H1 (cell line): ENCODE measurements around the gene BEAN1. TPM values are rescaled to one million over a fixed set of nuclear protein-coding genes. Genes with fewer than 3 reads are reported as not detected.

Experiments
- CTCF ChIA-PET: fragments of 300-600 bp; sonication (Branson Sonifier 250); formaldehyde crosslinking; loops from one replicate; lab custom pipeline; 2021; ENCODE audit not compliant: partially characterized antibody; lab: Charles Lee
- POLR2A ChIA-PET: fragments of 300-600 bp; sonication (Branson Sonifier 250); formaldehyde crosslinking; loops from one replicate; lab custom pipeline; 2021; ENCODE audit warnings: inconsistent platforms; ENCODE audit not compliant: partially characterized antibody; lab: Charles Lee
- DNase-seq, 2 experiments: peaks; one replicate each; pipeline versions ENCODE4 v3.0.0 to v3.0.0-alpha.2; 2010 to 2022; ENCODE audit warnings: low spot score in 2 of 2, low read depth in 1 of 2, mixed read lengths in 1 of 2
- FAIRE-seq: peaks from 2 replicates; lab custom pipeline; 2011; peaks lifted over from hg19 to GRCh38; lab: Jason Lieb, UNC
- H2AFZ ChIP-seq: 2 replicates; pipeline ENCODE4 v1.8.1; 2012; ENCODE audit warnings: low read length, inconsistent platforms
- H2AK5ac ChIP-seq: 2 replicates; pipeline ENCODE4 v1.6.1; 2013; ENCODE audit warnings: low read depth, low read length
- H2BK120ac ChIP-seq: replicated peaks from 2 replicates; pipeline ENCODE3; 2013; ENCODE audit warnings: low read depth, low read length, inconsistent platforms
- H2BK12ac ChIP-seq: 2 replicates; pipeline ENCODE4 v1.6.1; 2013; ENCODE audit warnings: low read depth, low read length
- H2BK15ac ChIP-seq: 2 replicates; pipeline ENCODE4 v1.6.1; 2013; ENCODE audit warnings: low read length
- H2BK20ac ChIP-seq: 2 replicates; pipeline ENCODE4 v1.6.1; 2013; ENCODE audit warnings: low read length
- H2BK5ac ChIP-seq: 2 replicates; pipeline ENCODE4 v1.6.1; 2013; ENCODE audit warnings: low read depth, low read length
- H3K14ac ChIP-seq: 2 replicates; pipeline ENCODE4 v1.6.1; 2013; ENCODE audit warnings: inconsistent platforms; ENCODE audit not compliant: insufficient read length
- H3K18ac ChIP-seq: 2 replicates; pipeline ENCODE4 v1.6.1; 2013; ENCODE audit warnings: low read length; ENCODE audit errors: extremely low read depth
- H3K23ac ChIP-seq: 2 replicates; pipeline ENCODE4 v1.6.1; 2013; ENCODE audit warnings: inconsistent platforms; ENCODE audit not compliant: insufficient read length
- H3K23me2 ChIP-seq: 2 replicates; pipeline ENCODE4 v1.6.1; 2013; ENCODE audit warnings: low read depth, low read length
- H3K27ac ChIP-seq: 2 replicates; pipeline ENCODE4 v1.6.1; 2011; ENCODE audit warnings: low read depth, low read length, inconsistent platforms
- H3K27me3 ChIP-seq, 4 experiments: replicated peaks in 1 of 4; 1 replicate in 1 of 4; 2 replicates in 3 of 4; pipeline versions ENCODE4 v1.6.1 to v1.8.1; 2011 to 2013; ENCODE audit warnings: low read length in 3 of 4, mild to moderate bottlenecking in 3 of 4, inconsistent platforms in 2 of 4, mixed read lengths in 2 of 4, moderate library complexity in 1 of 4; ENCODE audit not compliant: control insufficient read depth in 3 of 4, insufficient read depth in 3 of 4; ENCODE audit errors: extremely low read depth in 1 of 4
- H3K36me3 ChIP-seq, 4 experiments: 2 replicates each; pipeline versions ENCODE4 v1.6.1 to v1.8.1; 2011 to 2013; ENCODE audit warnings: mild to moderate bottlenecking in 4 of 4, low read length in 3 of 4, moderate library complexity in 2 of 4, control low read depth in 1 of 4, inconsistent platforms in 1 of 4; ENCODE audit not compliant: insufficient read depth in 4 of 4, control insufficient read depth in 2 of 4
- H3K4ac ChIP-seq: replicated peaks from 2 replicates; pipeline ENCODE3; 2013; ENCODE audit warnings: low read length, low read depth, mixed read lengths, inconsistent platforms; ENCODE audit not compliant: insufficient read length
- H3K4me1 ChIP-seq, 4 experiments: replicated peaks in 1 of 4; 1 replicate in 1 of 4; 2 replicates in 3 of 4; pipeline versions ENCODE4 v1.6.1 to v1.8.1; 2011 to 2013; ENCODE audit warnings: low read length in 3 of 4, inconsistent platforms in 2 of 4, mixed read lengths in 1 of 4; ENCODE audit not compliant: insufficient read depth in 4 of 4, control insufficient read depth in 3 of 4
- H3K4me2 ChIP-seq, 2 experiments: 2 replicates each; pipeline versions ENCODE4 v1.6.1 to v1.8.1; 2011 to 2013; ENCODE audit warnings: low read depth in 2 of 2, low read length in 2 of 2, control low read depth in 1 of 2, inconsistent platforms in 1 of 2, mild to moderate bottlenecking in 1 of 2; ENCODE audit not compliant: insufficient read depth in 1 of 2
- H3K4me3 ChIP-seq, 4 experiments: fragments of 200-600, 300-600 bp in 1 of 4; sonication (generic), shearing (Covaris generic), sonication (Bioruptor Twin) in 1 of 4; 2 replicates each; pipeline versions ENCODE4 v1.5.1 to v1.8.1; 2011 to 2016; ENCODE audit warnings: low read length in 4 of 4, low read depth in 3 of 4, control low read depth in 2 of 4, inconsistent platforms in 2 of 4, mild to moderate bottlenecking in 2 of 4, mixed read lengths in 1 of 4, moderate library complexity in 1 of 4; ENCODE audit not compliant: insufficient read depth in 2 of 4; ENCODE audit errors: extremely low read depth in 1 of 4
- H3K56ac ChIP-seq: replicated peaks from 2 replicates; pipeline ENCODE3; 2013; ENCODE audit warnings: low read depth, mild to moderate bottlenecking, mixed read lengths, low read length, inconsistent platforms; ENCODE audit not compliant: insufficient read length
- H3K79me1 ChIP-seq: 2 replicates; pipeline ENCODE4 v1.6.1; 2013; ENCODE audit warnings: low read depth, low read length, control low read depth
- H3K79me2 ChIP-seq, 2 experiments: 2 replicates each; pipeline versions ENCODE4 v1.6.1 to v1.8.1; 2012 to 2013; ENCODE audit warnings: low read length in 2 of 2, mild to moderate bottlenecking in 2 of 2, inconsistent platforms in 1 of 2; ENCODE audit not compliant: insufficient read depth in 2 of 2, control insufficient read depth in 1 of 2
- H3K9ac ChIP-seq, 4 experiments: replicated peaks in 1 of 4; 1 replicate in 1 of 4; 2 replicates in 3 of 4; pipeline versions ENCODE4 v1.6.1 to v1.8.1; 2011 to 2013; ENCODE audit warnings: low read depth in 3 of 4, low read length in 3 of 4, control low read depth in 2 of 4, mild to moderate bottlenecking in 2 of 4, moderate library complexity in 2 of 4, inconsistent platforms in 1 of 4; ENCODE audit errors: extremely low read depth in 1 of 4
- H3K9me3 ChIP-seq, 2 experiments: 2 replicates each; pipeline versions ENCODE4 v1.6.1 to v1.8.1; 2012 to 2013; ENCODE audit warnings: mild to moderate bottlenecking in 2 of 2, moderate library complexity in 2 of 2, control low read depth in 1 of 2, inconsistent platforms in 1 of 2, low read depth in 1 of 2, low read length in 1 of 2, mixed read lengths in 1 of 2; ENCODE audit not compliant: insufficient read depth in 2 of 2
- H4K20me1 ChIP-seq, 2 experiments: replicated peaks in 1 of 2; 2 replicates each; pipeline versions ENCODE3 to v1.8.1; 2011 to 2013; ENCODE audit warnings: inconsistent platforms in 2 of 2, low read length in 2 of 2, mild to moderate bottlenecking in 1 of 2; ENCODE audit not compliant: insufficient read depth in 2 of 2, control insufficient read depth in 1 of 2
- H4K5ac ChIP-seq: 2 replicates; pipeline ENCODE4 v1.6.1; 2013; ENCODE audit warnings: low read length, low read depth, mixed read lengths, inconsistent platforms; ENCODE audit not compliant: insufficient read length
- H4K8ac ChIP-seq: 2 replicates; pipeline ENCODE4 v1.8.0; 2013; ENCODE audit warnings: mild to moderate bottlenecking, moderate library complexity, low read length, inconsistent platforms; ENCODE audit not compliant: insufficient read depth; ENCODE audit errors: extremely low read depth
- H4K91ac ChIP-seq: replicated peaks from 2 replicates; pipeline ENCODE3; 2013; ENCODE audit warnings: low read length, mixed read lengths, inconsistent platforms; ENCODE audit not compliant: insufficient read length
- ATF3 ChIP-seq: IDR thresholded peaks from 2 replicates; pipeline ENCODE4 v1.6.1; 2011; ENCODE audit warnings: low read depth, mild to moderate bottlenecking, low read length; ENCODE audit not compliant: insufficient read depth
- BACH1 ChIP-seq: IDR thresholded peaks from 2 replicates; pipeline ENCODE4 v1.6.1; 2012; ENCODE audit warnings: low read length, improper control_type of control experiment
- GABPA ChIP-seq: IDR thresholded peaks from 2 replicates; pipeline ENCODE4 v1.6.1; 2011; ENCODE audit warnings: mild to moderate bottlenecking, low read length, moderate library complexity, borderline replicate concordance; ENCODE audit not compliant: insufficient read depth
- HDAC2 ChIP-seq, 2 experiments: fragments of 300-600 bp in 1 of 2; sonication (generic) in 1 of 2; IDR thresholded peaks; 2 replicates each; pipeline ENCODE4 v1.6.1; 2011 to 2012; ENCODE audit warnings: low read depth in 2 of 2, low read length in 2 of 2, mild to moderate bottlenecking in 2 of 2, moderate library complexity in 2 of 2, borderline replicate concordance in 1 of 2, inconsistent platforms in 1 of 2
- KDM1A ChIP-seq: fragments of 200-600, 300-600 bp; sonication (generic); IDR thresholded peaks from 2 replicates; pipeline ENCODE4 v1.7.1; 2016; ENCODE audit warnings: mild to moderate bottlenecking, low read length, borderline replicate concordance
- NRF1 ChIP-seq: IDR thresholded peaks from 2 replicates; pipeline ENCODE4 v1.6.1; 2011; ENCODE audit warnings: mild to moderate bottlenecking, low read depth, low read length, improper control_type of control experiment
- POU5F1 ChIP-seq: IDR thresholded peaks from 2 replicates; pipeline ENCODE4 v1.6.1; 2011; ENCODE audit warnings: low read depth, mild to moderate bottlenecking, low read length, moderate library complexity
- RFX5 ChIP-seq: IDR thresholded peaks from 2 replicates; pipeline ENCODE4 v1.6.1; 2011; ENCODE audit warnings: low read depth, low read length, improper control_type of control experiment, borderline replicate concordance
- RNF2 ChIP-seq: fragments of 200-900, 300-1000 bp; sonication (generic); IDR thresholded peaks from 2 replicates; pipeline ENCODE4 v1.7.1; 2016; ENCODE audit warnings: borderline replicate concordance, low read depth, mild to moderate bottlenecking, antibody characterized with exemption, low read length; ENCODE audit not compliant: poor library complexity, severe bottlenecking; ENCODE audit errors: missing control alignments
- SIN3A ChIP-seq, 2 experiments: IDR thresholded peaks in 1 of 2; conservative IDR thresholded peaks in 1 of 2; 2 replicates each; pipeline ENCODE4 v1.6.1; 2011 to 2012; ENCODE audit warnings: low read length in 2 of 2, improper control_type of control experiment in 1 of 2, low read depth in 1 of 2, mild to moderate bottlenecking in 1 of 2
- SP4 ChIP-seq: IDR thresholded peaks from 2 replicates; pipeline ENCODE4 v1.6.1; 2012; ENCODE audit warnings: low read length, inconsistent platforms
- TBP ChIP-seq: IDR thresholded peaks from 2 replicates; pipeline ENCODE4 v1.6.1; 2011; ENCODE audit warnings: low read depth, low read length, improper control_type of control experiment
- TEAD4 ChIP-seq: IDR thresholded peaks from 2 replicates; pipeline ENCODE4 v1.6.1; 2012; ENCODE audit warnings: low read depth, low read length, inconsistent platforms, mixed read lengths
- WGBS, 2 experiments: shearing (Covaris generic) in 1 of 2; methylation state at CpG; one replicate each; pipeline versions ENCODE4 v1.1.6 to v1.1.7; 2013 to 2015; ENCODE audit warnings: low lambda C conversion rate in 2 of 2, mixed read lengths in 2 of 2, inconsistent platforms in 1 of 2, low coverage in 1 of 2, missing lambda C conversion rate in 1 of 2; ENCODE audit not compliant: insufficient replicate concordance in 2 of 2, insufficient coverage in 1 of 2, insufficient read length in 1 of 2; ENCODE audit errors: extremely low coverage in 1 of 2, missing lambda C conversion rate in 1 of 2; 5-methylcytosine and 5-hydroxymethylcytosine counted together
- polyA plus RNA-seq, 7 experiments: library from polyadenylated mRNA; depleted of rRNA in 3 of 7; stranded (reverse) in 5 of 7; unstranded in 2 of 7; fragments of >200 nt in 5 of 7; fragments of 200-250 nt in 2 of 7; gene quantifications; 1 replicate in 5 of 7; 2 replicates in 1 of 7; 4 replicates in 1 of 7; pipeline versions ENCODE4 v1.2.1 to v1.2.3, GENCODE V29; 2011 to 2013; ENCODE audit warnings: missing spikeins in 2 of 7, mixed read lengths in 2 of 7
- total RNA-seq: library from RNA; stranded (reverse); fragmentation: NEBNext Ultra II Directional; extraction: Animal tissue kit (Norgen Biotek cat#: 25700); gene quantifications from 2 replicates; pipeline ENCODE4 v1.2.1, GENCODE V29; 2021

The BEAN1 gene
- total and polyA plus RNA-seq, 2 of the 8 experiments (the other 6 are each of a cell fraction or from before 2014, with no cell fraction given): 0.08 TPM; not detected in 1

- Histone ChIP-seq H3K79me2 (no peaks in the 10 kb centered on the region), H3K56ac (no peak overlapping the region), H3K36me3 (no peaks in the 10 kb centered on the region), H3K4me2 (no peak overlapping the region), H2BK20ac (no peak overlapping the region), H3K4me1 (peaks cover 0 to 2% (median 0%) of the 10 kb centered on the region in 4 experiments; a peak in 1 of 7 replicates), H4K5ac (no peak overlapping the region), H3K4ac (no peak overlapping the region), H3K27ac (no peak overlapping the region), H2BK5ac (no peak overlapping the region), H3K14ac (no peak overlapping the region), H3K18ac (no peak overlapping the region; the same call in 1 of the 2 replicates), H3K4me3 (no peak overlapping the region), H3K9ac (no peak overlapping the region), H3K23me2 (peaks cover 3% of the 10 kb centered on the region; the same call in 1 of the 2 replicates), H4K20me1 (no peaks in the 10 kb centered on the region), H2BK12ac (no peak overlapping the region), H3K27me3 (no peaks in the 10 kb centered on the region; a peak in 2 of 7 replicates), H2AFZ (no peak overlapping the region), H2BK120ac (no peak overlapping the region), H4K8ac (no peak overlapping the region), H2BK15ac (no peak overlapping the region), H3K79me1 (no peaks in the 10 kb centered on the region), H3K9me3 (no peaks in the 10 kb centered on the region), H3K23ac (no peak overlapping the region), H4K91ac (no peak overlapping the region), H2AK5ac (no peak overlapping the region)
- ChIA-PET CTCF (interaction anchor here (1.5 to 15.3 kb wide), 5 partner anchors 8 to 64 kb away, joined by 4 to 226 read pairs (median 8); no protein-coding TSS in a partner anchor), POLR2A (no interaction called here)
- no peak for FAIRE-seq
- WGBS, 2 experiments: 76% methylated on average over 2 of the region's 2 CpGs; no CpG with 5 or more reads in 1 of the 2 experiments
- DNase-seq: no peak
- TF ChIP-seq SIN3A (conservative IDR thresholded peaks at IDR 0.05 in 1 of 2, IDR thresholded peaks at IDR 0.05 in 1 of 2; ENCODE audit: low read depth in 1 of 2, low read length in 2 of 2) (no peak), POU5F1 (no peak), GABPA (no peak), RNF2 (no peak), KDM1A (no peak), HDAC2 (IDR thresholded peaks at IDR 0.05; ENCODE audit: borderline replicate concordance in 1 of 2, low read depth in 2 of 2, low read length in 2 of 2) (no peak), SP4 (no peak), TBP (no peak), ATF3 (no peak), TEAD4 (no peak), NRF1 (no peak), BACH1 (no peak), RFX5 (no peak)
Observed at GRCh38 chr16:66470556-66470955, 43.5 kb downstream of the BEAN1 start.
